T-helper 1 cell (primary cell): ENCODE results near the gene TMEM59.
"Not testable (repeated sequence)": the region's sequence is repeated elsewhere in the genome, so short reads cannot be mapped to it uniquely, and the experiment has no call there.

Experiments used
- DNase-seq, 5 donors: peaks; one replicate each; pipeline ENCODE4 v3.0.0-alpha.2; 2012 to 2020

Gene TMEM59

DNA sequence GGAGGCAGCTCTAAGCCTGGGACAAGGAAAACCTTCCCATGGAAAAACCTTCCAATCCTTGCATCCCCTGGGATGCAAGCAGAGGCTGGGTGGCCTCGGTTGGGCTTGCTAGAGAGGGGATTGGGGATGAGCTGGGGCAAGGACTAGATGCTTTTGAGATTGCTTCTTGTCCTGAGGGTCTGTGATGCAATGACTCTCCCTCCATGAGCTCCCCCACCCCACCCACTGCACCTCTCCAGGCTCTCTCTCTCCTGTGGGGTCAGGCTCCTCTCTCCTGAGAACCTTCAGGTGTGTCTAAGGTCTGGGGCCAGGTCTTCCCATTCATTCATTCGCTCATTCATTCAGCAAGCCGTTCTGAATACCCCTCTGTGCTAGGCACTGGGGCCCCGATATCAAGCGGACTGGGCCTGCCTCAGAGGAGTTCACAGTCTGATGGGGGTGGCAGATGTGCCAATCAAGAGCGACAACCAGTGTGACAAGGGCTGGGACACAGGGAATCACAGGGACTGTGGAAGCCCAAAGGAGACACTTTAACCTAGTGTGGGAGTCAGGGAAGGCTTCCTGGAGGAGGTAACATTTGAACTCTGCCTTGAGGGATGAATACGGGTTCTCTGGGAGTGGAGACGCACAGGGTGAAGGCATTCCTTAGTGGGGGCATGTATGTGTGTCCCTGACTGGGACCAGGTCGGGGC is 41.5 kb downstream of the TMEM59 start:
- no peak for DNase-seq

DNA sequence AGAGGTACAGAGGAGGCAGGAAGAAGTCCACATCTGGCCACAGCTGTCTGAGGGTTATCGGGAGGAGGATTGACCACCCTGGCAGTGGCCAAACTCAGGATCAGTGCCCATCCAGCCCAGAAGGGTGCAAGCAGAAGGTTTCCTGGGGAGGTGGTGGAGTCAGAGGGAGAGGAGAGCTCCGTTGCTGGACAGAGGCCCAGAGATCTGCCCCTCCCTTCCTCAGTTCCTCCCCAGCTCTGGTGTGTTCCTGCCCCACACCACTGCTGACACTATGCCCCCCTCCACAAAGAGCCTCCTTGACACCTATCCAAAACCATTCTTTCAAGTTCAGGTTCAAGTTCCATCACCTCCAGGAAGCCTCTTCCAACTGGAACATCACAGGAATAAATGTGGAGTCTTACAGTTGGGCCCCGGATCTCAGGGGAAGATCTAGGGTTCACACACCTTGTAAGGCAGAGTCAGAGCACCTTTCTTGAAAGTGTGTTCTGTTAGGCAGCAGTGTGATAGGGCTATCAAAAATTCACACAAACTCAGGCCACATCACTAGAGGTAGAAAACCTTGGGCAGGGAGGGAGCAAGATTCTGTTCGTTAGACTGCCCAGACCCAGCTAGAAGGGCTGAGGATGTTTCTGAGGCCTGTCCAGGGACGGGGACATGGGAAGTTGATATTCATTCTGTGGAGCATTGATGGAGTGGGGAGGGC is 42.4 kb downstream of the TMEM59 start:
- DNase-seq = no peak

DNA sequence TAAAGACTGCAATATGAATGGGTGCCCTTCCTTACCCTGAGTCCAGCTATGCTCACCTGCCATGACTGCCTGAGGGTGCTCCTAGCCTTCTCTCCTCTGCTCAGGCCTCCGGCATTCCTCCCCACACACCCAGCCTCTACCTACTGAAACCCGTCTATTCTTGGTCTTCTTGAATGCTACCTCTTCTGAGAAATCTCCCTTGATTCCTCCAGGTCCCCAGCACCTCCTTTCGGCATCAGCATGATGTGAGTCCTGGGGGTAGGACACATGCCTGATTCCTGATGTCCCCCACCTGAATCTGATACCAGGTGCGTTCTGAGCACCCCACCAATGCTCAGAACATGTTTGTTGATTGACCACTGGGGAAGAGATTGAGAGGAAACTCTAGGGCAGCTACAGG is 43.6 kb downstream of the TMEM59 start:
- DNase-seq = no peak

GRCh38 chr1:54008876-54009275 is 44.1 kb downstream of the TMEM59 start:
- no peak for DNase-seq

GRCh38 chr1:54007613-54008012 is 45.4 kb downstream of the TMEM59 start:
- no peak for DNase-seq

DNA sequence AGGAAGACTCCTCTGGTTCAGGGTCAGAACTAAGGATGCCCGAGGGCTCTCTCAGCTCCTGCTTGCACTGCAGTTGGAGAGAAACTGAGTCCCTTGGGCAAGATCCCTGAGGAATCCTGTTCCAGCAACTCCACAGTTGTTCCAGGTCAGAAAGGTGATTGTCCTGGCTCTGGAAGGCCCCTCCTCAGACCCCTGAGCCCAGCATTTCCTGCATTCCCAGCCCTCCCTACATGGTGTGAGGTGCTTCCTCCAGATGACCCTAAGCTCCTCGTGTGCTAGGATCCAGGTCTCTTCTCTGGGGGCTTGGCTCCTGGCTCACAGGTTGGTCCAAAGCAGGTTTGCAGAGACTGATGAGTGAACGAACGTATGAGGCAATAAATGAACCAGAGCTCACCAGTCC is 46.5 kb downstream of the TMEM59 start:
- no peak for DNase-seq

DNA sequence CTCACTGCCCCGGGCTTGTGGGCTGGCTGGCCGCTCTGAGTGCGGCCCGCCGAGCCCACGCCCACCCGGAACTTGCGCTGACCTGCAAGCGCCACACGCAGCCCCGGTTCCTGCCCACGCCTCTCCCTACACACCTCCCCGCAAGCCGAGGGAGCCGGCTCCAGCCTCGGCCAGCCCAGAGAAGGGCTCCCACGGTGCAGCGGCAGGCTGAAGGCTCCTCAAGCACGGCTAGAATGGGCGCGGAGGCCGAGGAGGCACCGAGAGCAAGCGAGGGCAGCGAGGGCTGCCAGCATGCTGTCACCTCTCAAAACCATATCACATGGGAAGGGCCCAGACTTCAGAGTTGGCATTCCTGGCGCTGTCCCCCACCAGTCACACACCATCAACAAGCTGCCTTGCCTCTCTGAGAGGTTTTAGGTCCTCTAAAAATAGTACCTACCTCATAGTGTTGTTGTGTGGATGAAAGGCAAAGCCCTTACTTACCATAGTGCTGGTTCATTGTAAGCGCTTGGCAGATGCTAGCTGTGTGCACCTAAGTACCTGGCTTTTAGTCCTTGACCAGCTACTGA is 48.4 kb downstream of the TMEM59 start:
- DNase-seq = no peak

DNA sequence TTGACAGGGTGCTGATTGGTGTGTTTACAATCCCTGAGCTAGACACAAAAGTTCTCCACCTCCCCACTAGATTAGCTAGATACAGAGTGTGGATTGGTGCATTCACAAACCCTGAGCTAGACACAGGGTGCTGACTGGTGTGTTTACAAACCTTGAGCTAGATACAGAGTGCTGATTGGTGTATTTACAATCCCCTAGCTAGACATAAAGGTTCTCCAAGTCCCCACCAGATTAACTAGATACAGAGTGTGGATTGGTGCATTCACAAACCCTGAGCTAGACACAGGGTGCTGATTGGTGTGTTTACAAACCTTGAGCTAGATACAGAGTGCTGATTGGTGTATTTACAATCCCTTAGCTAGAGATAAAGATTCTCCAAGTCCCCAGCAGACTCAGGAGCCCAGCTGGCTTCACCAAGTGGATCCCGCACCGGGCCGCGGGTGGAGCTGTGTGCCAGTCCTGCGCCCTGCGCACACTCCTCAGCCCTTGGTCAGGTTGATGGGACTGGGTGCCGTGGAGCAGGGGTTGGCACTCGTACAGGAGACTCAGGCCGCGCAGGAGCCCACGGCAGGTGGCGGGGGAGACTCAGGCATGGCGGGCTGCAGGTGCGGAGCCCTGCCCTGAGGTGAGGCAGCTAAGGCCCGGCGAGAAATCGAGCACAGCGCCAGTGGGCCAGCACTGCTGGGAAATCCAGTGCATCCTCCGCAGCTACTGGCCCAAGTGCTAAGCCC is 49.1 kb downstream of the TMEM59 start:
- not testable (repeated sequence) for DNase-seq

- DNase-seq = no peak
These were observed 49.8 kb downstream of the TMEM59 start for GRCh38 chr1:54003249-54003646.

DNA sequence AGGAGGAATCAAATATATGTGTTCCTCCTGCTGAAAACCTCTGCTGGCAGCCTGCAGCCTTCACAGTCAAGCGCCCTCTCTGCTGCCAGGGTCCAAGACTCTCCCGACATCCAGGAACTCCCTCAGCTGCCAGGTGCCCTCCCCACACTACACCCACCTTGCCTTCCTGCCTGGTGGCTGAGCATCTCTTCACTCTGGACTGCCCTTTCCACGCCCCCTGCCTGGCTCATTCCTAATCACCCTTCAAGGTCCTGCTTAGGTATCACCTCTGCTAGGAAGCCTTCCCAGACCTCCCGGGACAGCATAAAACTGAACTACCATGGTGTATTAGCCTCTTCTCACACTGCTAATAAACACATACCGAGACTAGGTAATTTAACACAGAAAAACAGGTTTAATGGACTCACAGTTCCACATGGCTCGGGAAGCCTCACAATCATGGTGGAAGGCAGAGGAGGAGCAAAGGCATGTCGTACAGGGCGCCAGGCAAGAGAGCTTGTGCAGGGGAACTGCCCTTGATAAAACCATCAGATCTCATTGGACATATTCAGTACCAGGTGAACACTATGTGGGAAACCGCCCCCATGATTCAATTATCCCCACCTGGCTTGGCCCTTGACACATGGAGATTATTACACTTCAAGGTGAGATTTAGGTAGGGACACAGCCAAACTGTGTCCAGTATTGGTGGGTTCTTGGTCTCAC is 50.3 kb downstream of the TMEM59 start:
- no peak for DNase-seq

- no peak for DNase-seq
These were observed 51.4 kb downstream of the TMEM59 start for GRCh38 chr1:54001591-54001990.

DNA sequence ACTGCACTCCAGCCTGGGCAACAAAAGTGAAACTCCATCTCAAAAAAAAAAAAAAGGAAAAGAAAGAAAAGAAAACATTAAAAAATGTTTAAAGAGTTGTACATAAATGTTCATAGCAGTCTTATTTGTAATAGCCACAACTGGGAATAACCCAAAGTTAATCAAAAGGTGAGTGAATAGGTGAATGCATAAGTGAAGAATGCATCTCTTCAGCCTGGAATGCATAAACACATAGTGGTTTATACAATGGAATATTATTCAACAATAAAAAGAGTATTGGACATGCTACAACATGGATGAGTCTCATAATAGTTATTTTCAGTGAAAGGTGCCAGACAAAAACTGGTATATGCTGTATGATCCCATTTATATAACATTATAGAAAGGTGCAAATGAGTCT is 53.1 kb downstream of the TMEM59 start:
- DNase-seq = no peak

- DNase-seq = no peak
These were observed 54.8 kb downstream of the TMEM59 start for GRCh38 chr1:53998223-53998622.

- DNase-seq = no peak
These were observed 57.3 kb downstream of the TMEM59 start for GRCh38 chr1:53995683-53996082.

DNA sequence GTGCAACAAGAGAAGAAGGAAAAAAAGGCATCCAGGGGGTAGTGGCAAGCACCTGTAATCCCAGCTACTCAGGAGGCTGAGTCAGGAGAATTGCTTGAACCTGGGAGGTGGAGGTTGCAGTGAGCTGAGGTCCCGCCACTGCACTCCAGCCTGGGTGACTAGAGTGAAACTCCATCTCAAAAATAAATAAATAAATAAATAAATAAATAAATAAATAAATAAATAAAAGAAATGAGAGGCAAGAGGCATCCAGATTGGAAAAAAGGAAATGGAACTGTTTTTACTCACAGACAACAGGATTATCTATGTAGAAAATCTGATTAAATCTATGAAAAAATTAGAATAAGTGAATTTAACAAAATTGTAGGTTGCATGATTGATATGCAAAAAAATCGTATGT is 58.5 kb downstream of the TMEM59 start:
- DNase-seq = not testable (repeated sequence)

- no peak for DNase-seq
These were observed 60.7 kb downstream of the TMEM59 start for GRCh38 chr1:53992085-53992874.

GRCh38 chr1:53987880-53988279 is 65.1 kb downstream of the TMEM59 start:
- DNase-seq = peak in 1 of 5 donors; percentile 52

GRCh38 chr1:53986458-53986857 is 66.5 kb downstream of the TMEM59 start:
- DNase-seq = no peak

DNA sequence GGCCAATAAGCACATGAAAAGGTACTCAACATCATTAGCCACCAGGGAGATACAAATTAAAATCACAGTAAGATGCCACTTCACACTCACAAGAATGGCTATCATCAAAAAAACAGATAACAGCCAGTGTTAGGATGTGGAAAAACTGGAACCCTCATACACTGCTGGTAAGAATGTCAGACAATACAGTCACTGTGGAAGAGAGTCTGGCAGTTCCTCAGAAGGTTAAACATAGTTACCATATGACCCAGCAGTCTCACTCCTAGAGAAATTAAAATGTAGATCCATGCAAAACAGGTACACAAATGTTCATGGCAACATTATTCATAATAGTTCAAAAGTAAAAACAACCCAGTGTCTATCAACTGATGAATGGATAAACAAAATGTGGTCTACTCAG is 68.3 kb downstream of the TMEM59 start:
- no peak for DNase-seq

DNA sequence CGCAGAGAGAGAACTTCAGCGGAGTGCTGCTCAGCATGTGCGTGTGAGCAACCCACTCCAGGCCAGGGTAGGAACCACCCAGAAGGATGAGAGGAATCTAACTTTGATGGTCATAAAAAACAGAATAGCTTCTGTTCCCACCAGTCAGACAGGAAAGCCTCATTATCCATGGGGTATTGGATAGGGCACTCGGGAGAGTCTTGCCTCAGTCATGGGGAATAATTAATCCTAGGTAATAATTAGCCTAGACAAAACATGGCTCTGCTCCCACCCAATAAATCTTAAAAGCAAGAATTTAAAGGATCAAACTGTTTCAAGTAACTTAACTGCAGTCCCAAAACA is 70.3 kb downstream of the TMEM59 start:
- no peak for DNase-seq

DNA sequence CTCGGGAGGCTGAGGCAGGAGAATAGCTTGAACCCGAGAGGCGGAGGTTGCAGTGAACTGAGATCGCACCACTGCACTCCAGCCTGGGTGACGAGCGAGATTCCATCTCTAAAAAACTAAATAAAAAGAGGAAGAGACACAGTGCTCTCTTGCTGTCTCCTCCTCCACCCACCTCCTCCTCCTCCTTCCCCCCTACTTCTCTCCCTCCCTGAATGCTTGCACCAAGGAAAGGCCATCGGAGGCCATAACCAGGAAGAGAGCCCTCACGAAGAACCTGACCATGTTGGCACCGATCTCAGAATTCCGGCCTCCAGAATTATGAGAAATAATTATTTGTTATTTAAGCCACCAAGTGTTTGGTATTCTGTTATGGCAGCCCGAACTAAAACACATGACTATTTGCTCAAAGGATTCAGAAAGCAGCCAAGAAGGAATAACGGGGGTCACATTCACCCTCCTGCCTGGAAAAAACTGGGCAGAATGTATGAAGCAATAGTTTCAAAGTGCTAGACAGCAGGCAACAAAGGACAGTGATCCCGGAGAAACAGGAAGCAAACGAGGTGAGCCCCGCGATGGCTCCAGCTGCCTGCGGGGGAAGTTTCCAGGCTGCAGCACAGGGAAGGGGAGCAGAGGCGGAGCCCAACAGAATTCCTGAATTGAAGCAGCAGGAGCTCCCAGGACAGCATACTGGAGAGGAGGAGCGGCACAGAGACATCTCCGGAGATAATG is 70.8 kb downstream of the TMEM59 start:
- no peak for DNase-seq

DNA sequence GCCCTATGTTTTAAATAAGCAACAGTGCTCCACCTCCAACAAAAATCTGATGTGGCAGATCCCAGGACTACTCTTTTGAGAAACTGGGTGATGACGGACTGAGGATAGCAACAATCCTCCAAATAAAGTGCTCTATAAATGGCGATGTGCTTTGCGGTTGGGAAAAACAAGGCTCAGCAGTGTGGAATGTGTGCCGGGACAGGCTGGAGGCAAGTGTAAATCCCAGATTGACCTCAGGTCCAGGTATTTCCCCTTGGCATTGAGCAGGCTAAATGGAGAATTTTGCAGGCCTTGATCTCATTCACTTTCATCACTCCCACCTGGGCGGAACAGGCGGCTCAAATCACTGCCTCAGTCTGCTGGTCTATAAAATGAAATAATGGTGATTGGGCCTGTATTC is 71.8 kb downstream of the TMEM59 start:
- no peak for DNase-seq
